Type B pancreatic cell (in vitro differentiated cells): ENCODE results near the gene LGALS1. TPM values are rescaled to one million over a fixed set of nuclear protein-coding genes. Genes with fewer than 3 reads are reported as not detected.

Source experiments
- DNase-seq: peaks from one replicate; pipeline ENCODE4 v3.0.0; 2021; ENCODE audit warnings: mixed read lengths; ENCODE audit not compliant: unreplicated experiment; ENCODE audit errors: extremely low spot score
- H3K27ac Mint-ChIP-seq: 2 replicates; pipeline ENCODE4 v1.8.0; 2021; ENCODE audit warnings: mild to moderate bottlenecking, mixed read lengths
- H3K27me3 Mint-ChIP-seq: 2 replicates; pipeline ENCODE4 v1.8.0; 2021; ENCODE audit warnings: mixed read lengths
- H3K36me3 Mint-ChIP-seq: 2 replicates; pipeline ENCODE4 v1.8.0; 2021; ENCODE audit warnings: mixed read lengths
- H3K4me1 Mint-ChIP-seq: one replicate; pipeline ENCODE4 v1.8.0; 2021; ENCODE audit warnings: mixed read lengths; ENCODE audit not compliant: unreplicated experiment
- H3K4me3 Mint-ChIP-seq: 2 replicates; pipeline ENCODE4 v1.8.0; 2021; ENCODE audit warnings: mild to moderate bottlenecking, mixed read lengths
- H3K9me3 Mint-ChIP-seq: 2 replicates; pipeline ENCODE4 v1.8.0; 2021; ENCODE audit warnings: mixed read lengths
- CTCF ChIP-seq: fragments of 200-600 bp; sonication (generic); conservative IDR thresholded peaks from 2 replicates; pipeline ENCODE4 v1.5.0; 2021; ENCODE audit warnings: antibody characterized with exemption, mild to moderate bottlenecking
- total RNA-seq: library from RNA; stranded (reverse); gene quantifications from 2 replicates; pipeline ENCODE4 v1.2.1, GENCODE V29; 2021; ENCODE audit warnings: low replicate concordance

LGALS1 gene
- total RNA-seq, 1 donor from 2014 or later, result 235 TPM

GRCh38 chr22:37661160-37661924, 14.1 kb upstream of the LGALS1 start:
- peak; percentile 50 for TF ChIP-seq CTCF
- H3K4me1 Mint-ChIP-seq, result peaks cover 37% of the 10 kb centered on the region
- no peaks in the 10 kb centered on the region for H3K9me3 Mint-ChIP-seq
- no peak for DNase-seq
- H3K27me3 Mint-ChIP-seq, result no peaks in the 10 kb centered on the region
- H3K4me3 Mint-ChIP-seq, result peak overlapping the region; percentile 83
- H3K36me3 Mint-ChIP-seq, result peaks cover 3% of the 10 kb centered on the region
- H3K27ac Mint-ChIP-seq, result peak overlapping the region; percentile 91

GRCh38 chr22:37662039-37662438, 13.4 kb upstream of the LGALS1 start:
- TF ChIP-seq CTCF, result no peak

GRCh38 chr22:37663521-37664140, 11.8 kb upstream of the LGALS1 start:
- DNase-seq, result no peak
- no peaks in the 10 kb centered on the region for H3K27me3 Mint-ChIP-seq
- no peak for TF ChIP-seq CTCF
- H3K27ac Mint-ChIP-seq, result no peak overlapping the region
- H3K9me3 Mint-ChIP-seq, result no peaks in the 10 kb centered on the region
- H3K4me3 Mint-ChIP-seq, result no peak overlapping the region
- peaks cover 35% of the 10 kb centered on the region for H3K4me1 Mint-ChIP-seq
- H3K36me3 Mint-ChIP-seq, result peaks cover 3% of the 10 kb centered on the region

More at GRCh38 chr22:37662039-37662438, 13.4 kb upstream of the LGALS1 start:
- DNase-seq, result no peak
- Mint-ChIP-seq H3K4me3 (peak overlapping the region; percentile 49), H3K27me3 (no peaks in the 10 kb centered on the region), H3K4me1 (peaks cover 35% of the 10 kb centered on the region), H3K36me3 (peaks cover 3% of the 10 kb centered on the region), H3K27ac (peak overlapping the region; percentile 70), H3K9me3 (no peaks in the 10 kb centered on the region)

- Mint-ChIP-seq H3K4me3 (no peak overlapping the region), H3K4me1 (peaks cover 33% of the 10 kb centered on the region), H3K36me3 (peaks cover 4% of the 10 kb centered on the region), H3K9me3 (no peaks in the 10 kb centered on the region), H3K27ac (no peak overlapping the region), H3K27me3 (no peaks in the 10 kb centered on the region)
- no peak for DNase-seq
- no peak for TF ChIP-seq CTCF
These were observed 11.0 kb upstream of the LGALS1 start for GRCh38 chr22:37664249-37665101.

- DNase-seq, result no peak
- H3K9me3 Mint-ChIP-seq, result no peaks in the 10 kb centered on the region
- no peak overlapping the region for H3K4me3 Mint-ChIP-seq
- no peak for TF ChIP-seq CTCF
- H3K4me1 Mint-ChIP-seq, result peaks cover 23% of the 10 kb centered on the region
- no peak overlapping the region for H3K27ac Mint-ChIP-seq
- H3K36me3 Mint-ChIP-seq, result peaks cover 6% of the 10 kb centered on the region
- H3K27me3 Mint-ChIP-seq, result no peaks in the 10 kb centered on the region
These were observed 9.9 kb upstream of the LGALS1 start for GRCh38 chr22:37665487-37665886.
